Measurements from ENCODE around the gene TFAP2E. TPM values are rescaled to one million over a fixed set of nuclear protein-coding genes. Genes with fewer than 3 reads are reported as not detected.

Gene TFAP2E
- total and polyA plus RNA-seq, 7 donors: 0.04 to 0.12 (median 0.06) TPM; not detected in 4

- Histone ChIP-seq H3K4me1 (peaks cover 24% of the 10 kb centered on the region), H3K9me3 (no peaks in the 10 kb centered on the region), H3K4me3 (no peak overlapping the region), H3K27ac (no peak overlapping the region), H3K36me3 (ENCODE audit: insufficient read depth in 1 of 2, low read depth in 1 of 2) (no peaks in the 10 kb centered on the region), H3K27me3 (ENCODE audit: insufficient read depth in 3 of 3, low read length in 2 of 3) (no peaks in the 10 kb centered on the region)
- 62 to 83% (median 66%) methylated on average over 6 of the region's 6 CpGs for WGBS, 3 donors
- TF ChIP-seq CTCF (IDR thresholded peaks at IDR 0.05): no peak
- DNase-seq: no peak
- intact Hi-C loops (cut with DNase I): no loop called here
- ATAC-seq: no peak
Measured at GRCh38 chr1:35531368-35531767, 41.7 kb upstream of the TFAP2E start.

GRCh38 chr1:35532497-35533223 is 40.5 kb upstream of the TFAP2E start:
- H3K27ac ChIP-seq: no peak overlapping the region
- peaks cover 36% of the 10 kb centered on the region for H3K4me1 ChIP-seq
- H3K27me3 ChIP-seq (ENCODE audit: insufficient read depth in 3 of 3, low read length in 2 of 3): no peaks in the 10 kb centered on the region
- ATAC-seq (no peak), DNase-seq (no peak)
- WGBS, 3 donors: 14 to 50% (median 32%) methylated on average over 1 of the region's 1 CpG
- H3K4me3 ChIP-seq: no peak overlapping the region
- H3K9me3 ChIP-seq: no peaks in the 10 kb centered on the region
- intact Hi-C loops (cut with DNase I): no loop called here
- no peaks in the 10 kb centered on the region for H3K36me3 ChIP-seq (ENCODE audit: insufficient read depth in 1 of 2, low read depth in 1 of 2)
- no peak for TF ChIP-seq CTCF (IDR thresholded peaks at IDR 0.05)

GRCh38 chr1:35533586-35533985 is 39.5 kb upstream of the TFAP2E start:
- DNase-seq (no peak), ATAC-seq (no peak)
- H3K4me1 ChIP-seq: peaks cover 43% of the 10 kb centered on the region
- no peaks in the 10 kb centered on the region for H3K9me3 ChIP-seq
- no peak overlapping the region for H3K4me3 ChIP-seq
- no peaks in the 10 kb centered on the region for H3K36me3 ChIP-seq (ENCODE audit: insufficient read depth in 1 of 2, low read depth in 1 of 2)
- H3K27ac ChIP-seq: no peak overlapping the region
- TF ChIP-seq CTCF (IDR thresholded peaks at IDR 0.05): no peak
- intact Hi-C loops (cut with DNase I): no loop called here
- 30 to 43% (median 39%) methylated on average over 1 of the region's 1 CpG for WGBS, 3 donors
- no peaks in the 10 kb centered on the region for H3K27me3 ChIP-seq (ENCODE audit: insufficient read depth in 3 of 3, low read length in 2 of 3)

GRCh38 chr1:35535243-35535642 is 37.9 kb upstream of the TFAP2E start:
- intact Hi-C loops (cut with DNase I): no loop called here
- no peaks in the 10 kb centered on the region for H3K36me3 ChIP-seq (ENCODE audit: insufficient read depth in 1 of 2, low read depth in 1 of 2)

More at GRCh38 chr1:35535243-35535642, 37.9 kb upstream of the TFAP2E start:
- DNase-seq: no peak
- Histone ChIP-seq H3K9me3 (no peaks in the 10 kb centered on the region), H3K4me1 (peaks cover 58% of the 10 kb centered on the region), H3K27me3 (ENCODE audit: insufficient read depth in 3 of 3, low read length in 2 of 3) (no peaks in the 10 kb centered on the region), H3K27ac (no peak overlapping the region), H3K4me3 (no peak overlapping the region)
- no peak for ATAC-seq
- no peak for TF ChIP-seq CTCF (IDR thresholded peaks at IDR 0.05)
